Measurements from ENCODE around the gene TRPC4.

The TRPC4 gene

DNA sequence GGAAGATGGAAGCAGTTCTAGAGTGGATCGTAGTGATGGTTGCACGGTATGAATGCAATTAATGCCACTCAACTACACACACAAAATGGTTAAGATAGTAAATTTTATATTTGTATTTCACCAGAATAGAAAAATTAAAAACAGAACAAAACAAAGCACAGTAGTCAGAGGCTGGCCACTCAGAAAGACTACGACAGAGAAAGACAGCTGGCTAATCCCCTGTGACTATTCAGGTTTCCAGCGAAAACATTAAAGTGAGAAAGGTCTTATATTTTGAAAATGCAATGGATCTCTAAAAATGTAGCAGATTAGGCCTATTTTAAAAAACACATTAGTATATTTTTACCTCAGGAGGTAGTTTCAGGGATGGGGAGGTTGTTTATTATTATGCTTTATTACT lies 139.7 kb downstream of the TRPC4 start:
- in situ Hi-C loops (cut with MboI; ENCODE audit: low pct_unique_long_range_greater_than_20kb, low sequenced_read_pairs, unreplicated experiment) = no loop called here
- TF ChIP-seq, protein P1, sequence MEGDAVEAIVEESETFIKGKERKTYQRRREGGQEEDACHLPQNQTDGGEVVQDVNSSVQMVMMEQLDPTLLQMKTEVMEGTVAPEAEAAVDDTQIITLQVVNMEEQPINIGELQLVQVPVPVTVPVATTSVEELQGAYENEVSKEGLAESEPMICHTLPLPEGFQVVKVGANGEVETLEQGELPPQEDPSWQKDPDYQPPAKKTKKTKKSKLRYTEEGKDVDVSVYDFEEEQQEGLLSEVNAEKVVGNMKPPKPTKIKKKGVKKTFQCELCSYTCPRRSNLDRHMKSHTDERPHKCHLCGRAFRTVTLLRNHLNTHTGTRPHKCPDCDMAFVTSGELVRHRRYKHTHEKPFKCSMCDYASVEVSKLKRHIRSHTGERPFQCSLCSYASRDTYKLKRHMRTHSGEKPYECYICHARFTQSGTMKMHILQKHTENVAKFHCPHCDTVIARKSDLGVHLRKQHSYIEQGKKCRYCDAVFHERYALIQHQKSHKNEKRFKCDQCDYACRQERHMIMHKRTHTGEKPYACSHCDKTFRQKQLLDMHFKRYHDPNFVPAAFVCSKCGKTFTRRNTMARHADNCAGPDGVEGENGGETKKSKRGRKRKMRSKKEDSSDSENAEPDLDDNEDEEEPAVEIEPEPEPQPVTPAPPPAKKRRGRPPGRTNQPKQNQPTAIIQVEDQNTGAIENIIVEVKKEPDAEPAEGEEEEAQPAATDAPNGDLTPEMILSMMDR (IDR thresholded peaks at IDR 0.05; ENCODE audit: extremely low read depth, insufficient read depth, missing control alignments) = no peak
- DNase-seq (ENCODE audit: low spot score) = no peak

DNA sequence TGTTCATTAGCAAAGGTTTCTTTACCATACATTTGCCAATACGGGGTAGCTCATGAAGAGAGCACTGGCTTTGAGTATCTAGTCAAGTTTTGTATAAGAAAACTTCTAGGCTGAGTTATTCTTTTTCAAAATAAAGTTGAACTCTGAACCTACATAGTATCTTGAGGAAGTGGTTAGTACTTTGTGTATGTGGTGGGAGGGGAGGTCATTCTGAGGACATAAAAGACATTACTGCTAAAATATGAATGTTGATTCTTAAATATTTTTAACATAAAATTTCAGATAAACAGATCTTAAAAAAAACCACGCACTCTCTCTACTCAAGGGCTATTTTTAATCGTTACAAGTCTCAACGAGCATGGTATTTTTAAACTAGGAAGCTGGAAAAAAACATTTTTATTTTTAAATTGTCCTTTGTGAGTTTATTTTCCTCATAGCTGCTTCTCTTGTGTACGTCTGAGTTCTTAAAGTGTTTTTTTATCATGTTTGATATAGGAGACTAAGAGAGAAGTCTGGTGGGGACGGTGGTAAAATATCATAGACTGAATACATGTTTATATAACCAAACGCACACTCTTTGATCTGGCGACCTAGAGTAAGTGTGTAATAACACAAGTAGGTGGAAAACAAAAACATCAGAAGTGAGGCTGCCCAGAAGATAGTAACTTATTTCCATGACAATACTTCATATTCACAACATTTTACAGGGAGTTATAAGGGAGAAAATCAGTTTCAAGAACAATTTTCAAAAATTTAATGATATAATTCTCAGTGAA lies 153.0 kb downstream of the TRPC4 start:
- TF ChIP-seq, protein P1 (IDR thresholded peaks at IDR 0.05; ENCODE audit: extremely low read depth, insufficient read depth, missing control alignments) = no peak
- DNase-seq (ENCODE audit: low spot score) = no peak
- in situ Hi-C loops (cut with MboI; ENCODE audit: low pct_unique_long_range_greater_than_20kb, low sequenced_read_pairs, unreplicated experiment) = no loop called here

GRCh38 chr13:37715606-37716015 lies 154.0 kb downstream of the TRPC4 start:
- no peak for DNase-seq (ENCODE audit: low spot score)
- in situ Hi-C loops (cut with MboI; ENCODE audit: low pct_unique_long_range_greater_than_20kb, low sequenced_read_pairs, unreplicated experiment) = no loop called here
- TF ChIP-seq, protein P1 (IDR thresholded peaks at IDR 0.05; ENCODE audit: extremely low read depth, insufficient read depth, missing control alignments) = no peak

- no peak for DNase-seq (ENCODE audit: low spot score)
- TF ChIP-seq, protein P1 (IDR thresholded peaks at IDR 0.05; ENCODE audit: extremely low read depth, insufficient read depth, missing control alignments) = no peak
- in situ Hi-C loops (cut with MboI; ENCODE audit: low pct_unique_long_range_greater_than_20kb, low sequenced_read_pairs, unreplicated experiment) = no loop called here
These were observed 160.3 kb downstream of the TRPC4 start for GRCh38 chr13:37709318-37709717.

DNA sequence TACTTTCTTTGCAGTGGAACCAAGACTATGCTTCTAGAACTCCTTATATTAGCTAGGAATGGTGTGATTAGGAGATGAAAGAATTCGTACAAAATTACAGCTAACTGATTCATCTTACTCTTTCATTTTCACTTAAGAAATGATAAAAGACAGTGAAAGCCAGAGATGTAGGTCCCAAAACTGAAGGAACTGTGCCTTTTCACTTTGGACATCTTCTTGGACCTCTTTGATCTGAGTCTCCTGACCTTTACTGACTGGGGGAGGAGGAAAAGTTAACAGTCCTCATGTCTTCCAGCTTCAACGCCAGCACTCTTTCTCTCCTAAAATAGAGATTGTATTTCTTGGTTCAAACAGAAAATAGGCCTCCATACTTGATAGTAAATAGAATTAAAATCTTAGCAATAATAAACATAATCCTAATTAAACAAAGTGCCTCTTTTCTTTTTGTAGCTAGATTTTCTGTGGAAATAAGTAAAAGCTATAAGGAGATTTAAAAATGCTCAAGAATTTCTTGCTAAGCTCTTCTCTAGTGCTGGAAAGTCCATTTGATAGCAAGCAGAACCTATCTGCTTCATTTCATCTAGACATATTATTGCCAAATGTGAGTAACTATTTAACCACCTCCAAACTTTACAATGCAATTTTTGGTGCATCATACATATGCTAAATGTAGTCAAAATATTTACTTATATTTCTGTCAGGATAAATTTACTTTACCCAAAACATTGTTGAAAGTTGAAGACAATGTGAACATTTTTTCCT lies 161.7 kb downstream of the TRPC4 start:
- TF ChIP-seq, protein P1 (IDR thresholded peaks at IDR 0.05; ENCODE audit: extremely low read depth, insufficient read depth, missing control alignments) = no peak
- in situ Hi-C loops (cut with MboI; ENCODE audit: low pct_unique_long_range_greater_than_20kb, low sequenced_read_pairs, unreplicated experiment) = no loop called here
- DNase-seq (ENCODE audit: low spot score) = no peak

- TF ChIP-seq, protein P1 (IDR thresholded peaks at IDR 0.05; ENCODE audit: extremely low read depth, insufficient read depth, missing control alignments) = no peak
- no peak for DNase-seq (ENCODE audit: low spot score)
- in situ Hi-C loops (cut with MboI; ENCODE audit: low pct_unique_long_range_greater_than_20kb, low sequenced_read_pairs, unreplicated experiment) = no loop called here
These were observed 163.5 kb downstream of the TRPC4 start for GRCh38 chr13:37706041-37706440.
